ENCODE data around the gene ATP1A1.

Gene ATP1A1

GRCh38 chr1:116373431-116374352 lies 648 bp downstream of the ATP1A1 start:
- DNase-seq = no peak

DNA sequence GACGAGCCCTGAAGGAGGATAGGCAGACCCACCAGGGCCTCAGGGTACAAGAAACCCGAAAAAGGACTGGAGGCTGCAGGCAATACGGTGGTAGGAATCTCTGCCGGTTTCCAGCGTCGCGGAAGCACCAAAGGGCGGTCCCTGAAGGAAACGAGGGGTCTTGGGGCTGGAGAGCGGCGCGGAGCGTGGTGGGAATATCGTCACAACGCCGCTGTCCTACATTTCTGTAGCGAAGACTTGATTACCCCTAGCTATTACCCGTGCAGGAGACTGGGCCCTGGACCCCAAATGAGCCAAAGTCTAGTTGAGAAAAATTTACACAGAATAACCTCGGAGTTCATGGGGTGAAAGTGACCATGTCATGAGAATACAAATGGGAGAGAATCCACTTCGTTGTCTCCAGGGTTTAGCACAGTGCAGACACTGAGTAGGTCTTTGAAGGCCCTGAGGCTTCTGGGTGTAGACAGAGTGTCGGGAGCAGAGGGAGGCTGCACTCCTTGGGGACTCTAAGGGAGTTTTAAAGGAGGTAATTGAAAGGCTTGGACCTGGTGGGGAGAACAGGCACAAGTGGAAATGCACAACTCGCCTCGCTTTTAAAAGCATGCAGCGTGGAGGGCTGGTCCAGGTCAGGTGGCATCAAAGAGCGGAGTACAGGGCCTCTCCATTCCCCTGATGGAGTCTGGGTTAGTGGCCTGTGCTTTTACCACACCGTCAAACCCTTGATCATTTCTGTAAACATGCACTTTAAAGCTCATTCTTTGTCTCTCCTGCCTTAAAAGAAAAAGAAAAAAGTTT lies 1.5 kb downstream of the ATP1A1 start:
- no peak for DNase-seq

GRCh38 chr1:116375148-116375886 lies 2.3 kb downstream of the ATP1A1 start:
- no peak for DNase-seq

- DNase-seq = no peak
Observed at GRCh38 chr1:116375887-116376728, 3.1 kb downstream of the ATP1A1 start.

- DNase-seq = no peak
Observed at GRCh38 chr1:116376729-116377086, 3.7 kb downstream of the ATP1A1 start.

- DNase-seq = no peak
Observed at GRCh38 chr1:116377541-116378529, 4.8 kb downstream of the ATP1A1 start.

- no peak for DNase-seq
Observed at GRCh38 chr1:116379057-116379630, 6.1 kb downstream of the ATP1A1 start.

DNA sequence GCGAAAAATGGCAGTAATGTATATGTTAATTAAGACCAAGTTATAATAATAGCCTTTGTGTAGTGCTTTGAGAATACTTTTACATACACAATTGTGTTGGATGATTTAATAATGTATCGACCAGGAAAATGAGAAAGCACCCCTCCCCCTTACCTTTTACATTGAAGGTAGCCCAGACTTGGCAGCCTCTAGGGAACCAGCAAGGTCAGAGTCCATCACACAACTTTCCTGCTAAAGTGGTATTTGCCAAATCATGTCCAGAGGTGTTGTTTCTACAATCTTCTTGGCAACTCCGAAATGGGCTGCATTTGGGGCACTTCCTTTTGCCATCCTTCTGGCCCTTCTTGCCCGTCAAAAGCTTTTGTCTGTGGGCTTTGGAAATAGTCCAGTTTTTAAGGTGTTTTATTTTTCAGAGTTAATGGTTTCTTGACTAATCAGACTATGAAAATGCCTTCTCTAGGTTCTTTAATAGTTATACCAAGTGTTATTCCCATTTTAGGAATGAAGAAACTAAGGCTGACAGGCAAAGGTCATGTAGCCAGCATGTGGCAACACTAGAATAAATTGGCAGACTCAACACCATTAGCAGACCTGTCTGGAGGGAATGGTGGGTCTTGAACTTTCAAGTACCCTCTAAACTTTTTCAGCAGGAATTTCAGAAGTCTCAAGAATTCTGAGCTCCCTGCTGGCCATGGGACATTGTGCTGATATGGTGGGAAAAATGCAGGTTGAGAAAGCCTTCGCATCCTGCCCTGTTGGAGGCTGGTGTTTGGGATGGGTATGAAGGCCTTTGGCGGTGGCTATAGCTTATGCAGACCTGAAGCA lies 6.8 kb downstream of the ATP1A1 start:
- DNase-seq = no peak

- no peak for DNase-seq
Observed at GRCh38 chr1:116380499-116381242, 7.6 kb downstream of the ATP1A1 start.

DNA sequence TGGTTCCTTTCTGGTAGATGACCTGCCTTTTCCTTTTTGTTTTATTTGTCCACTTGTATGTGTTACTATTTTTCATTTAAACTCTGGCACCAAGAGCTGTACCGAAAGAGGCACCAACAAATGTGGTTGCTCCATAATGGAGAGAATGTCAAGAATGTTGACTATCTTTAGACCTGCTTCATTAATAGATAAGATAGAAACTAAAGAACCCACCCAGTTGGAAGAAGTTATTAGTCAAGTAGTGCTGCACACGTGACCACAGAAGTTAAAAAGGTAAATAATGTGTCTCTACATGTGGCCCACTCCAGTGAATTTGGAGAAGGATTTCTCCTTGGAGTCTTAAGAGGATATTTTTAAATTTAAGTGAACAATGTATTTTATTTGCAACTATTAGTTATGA lies 9.3 kb downstream of the ATP1A1 start:
- DNase-seq = no peak

GRCh38 chr1:116382857-116383483 lies 9.9 kb downstream of the ATP1A1 start:
- no peak for DNase-seq

DNA sequence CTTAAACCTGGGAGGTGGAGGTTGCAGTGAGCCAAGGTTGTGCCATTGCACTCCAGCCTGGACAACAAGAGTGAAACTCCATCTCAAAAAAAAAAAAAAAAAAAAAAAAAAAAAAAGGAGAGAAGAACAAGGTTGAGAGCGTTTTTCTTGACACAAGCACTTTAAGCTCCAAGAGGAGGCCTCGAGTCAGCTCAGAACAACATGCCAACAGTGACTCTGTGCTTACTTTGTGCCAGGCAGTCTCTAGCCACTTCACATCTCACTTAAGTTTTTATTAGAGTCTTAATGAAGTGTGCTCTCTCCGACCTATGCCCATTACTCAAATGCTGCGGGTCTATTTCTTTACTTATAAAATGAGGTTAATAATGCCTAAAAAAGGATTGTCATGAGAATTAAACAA lies 13.0 kb downstream of the ATP1A1 start:
- no peak for DNase-seq

DNA sequence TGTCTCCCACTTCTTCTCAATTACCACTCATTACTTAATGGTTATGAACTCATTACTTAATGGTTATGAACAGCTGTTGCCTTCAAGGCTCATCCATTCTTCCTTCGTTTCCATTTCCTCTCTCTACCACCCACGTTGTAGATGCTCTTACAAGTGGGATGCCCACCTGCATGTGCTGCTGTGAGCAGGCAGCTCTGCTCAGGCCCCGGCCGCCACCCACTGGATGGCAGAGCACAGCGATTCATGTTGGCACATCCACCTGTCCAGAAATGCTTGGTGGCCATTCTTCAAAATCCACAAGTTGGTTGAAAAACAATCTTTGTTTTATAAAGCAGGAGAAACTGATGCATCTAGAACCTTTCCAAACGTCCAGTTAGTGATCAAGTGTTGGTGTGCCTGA lies 14.5 kb downstream of the ATP1A1 start:
- no peak for DNase-seq

- DNase-seq = no peak
Observed at GRCh38 chr1:116388122-116388521, 15.1 kb downstream of the ATP1A1 start.

DNA sequence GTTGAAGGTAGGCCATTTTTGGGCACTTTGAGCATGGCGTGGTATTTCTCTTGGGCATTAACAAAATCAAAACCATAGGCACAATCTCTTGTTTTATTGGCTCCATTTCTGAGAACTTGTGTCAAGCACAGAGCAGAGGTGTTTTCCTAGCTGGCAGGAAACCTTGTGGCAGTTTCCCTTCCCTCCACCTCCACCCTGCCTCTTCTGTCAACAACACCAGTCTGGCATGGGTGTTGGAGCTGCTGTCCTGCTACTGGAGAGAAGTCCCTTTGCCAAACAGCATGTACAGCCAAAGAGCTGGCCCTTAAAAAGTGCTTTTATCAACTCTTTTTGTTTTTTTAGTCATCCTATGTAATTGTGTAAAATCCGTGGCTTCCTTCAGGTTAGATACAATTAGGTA lies 16.0 kb downstream of the ATP1A1 start:
- DNase-seq = no peak

- DNase-seq = no peak
Observed at GRCh38 chr1:116389686-116390085, 16.6 kb downstream of the ATP1A1 start.

GRCh38 chr1:116390195-116390594 lies 17.2 kb downstream of the ATP1A1 start:
- DNase-seq = no peak

GRCh38 chr1:116391185-116391584 lies 18.1 kb downstream of the ATP1A1 start:
- DNase-seq = no peak

All from NCI-H1417 treated with DMSO at 0.1 percent for 48 hours (cell line).